HG03439 (cell line): ENCODE results near the gene CMTM7.
A peak's percentile ranks its signal among the peaks of the same experiment; 100 is the strongest.
"Not testable (repeated sequence)": the region's sequence is repeated elsewhere in the genome, so short reads cannot be mapped to it uniquely, and the experiment has no call there.

Experiments
- ATAC-seq: cut with Tn5 transposase; IDR thresholded peaks from one replicate; pipeline ENCODE4 v1.9.1; 2021; ENCODE audit warnings: mild to moderate bottlenecking, moderate library complexity; ENCODE audit not compliant: unreplicated experiment

The CMTM7 gene

GRCh38 chr3:32455609-32456428 is 64.2 kb downstream of the CMTM7 start:
- ATAC-seq = no peak

- ATAC-seq = no peak
These were observed 64.9 kb downstream of the CMTM7 start for GRCh38 chr3:32456429-32457130.

- ATAC-seq = no peak
These were observed 66.4 kb downstream of the CMTM7 start for GRCh38 chr3:32457971-32458471.

- no peak for ATAC-seq
These were observed 67.8 kb downstream of the CMTM7 start for GRCh38 chr3:32459450-32459849.

GRCh38 chr3:32460031-32460749 is 68.5 kb downstream of the CMTM7 start:
- ATAC-seq = peak; percentile 75

GRCh38 chr3:32460817-32461496 is 69.3 kb downstream of the CMTM7 start:
- not testable (repeated sequence) for ATAC-seq

GRCh38 chr3:32462191-32462986 is 70.7 kb downstream of the CMTM7 start:
- ATAC-seq = not testable (repeated sequence)

GRCh38 chr3:32463415-32463814 is 71.8 kb downstream of the CMTM7 start:
- ATAC-seq = not testable (repeated sequence)

GRCh38 chr3:32464726-32465125 is 73.1 kb downstream of the CMTM7 start:
- ATAC-seq = not testable (repeated sequence)

- not testable (repeated sequence) for ATAC-seq
These were observed 75.2 kb downstream of the CMTM7 start for GRCh38 chr3:32466808-32467207.

- ATAC-seq = peak; percentile 62
These were observed 75.8 kb downstream of the CMTM7 start for GRCh38 chr3:32467333-32468070.

GRCh38 chr3:32469151-32469874 is 77.7 kb downstream of the CMTM7 start:
- peak; percentile 40 for ATAC-seq

- no peak for ATAC-seq
These were observed 78.7 kb downstream of the CMTM7 start for GRCh38 chr3:32470362-32470761.

GRCh38 chr3:32471246-32471645 is 79.6 kb downstream of the CMTM7 start:
- ATAC-seq = no peak

GRCh38 chr3:32472151-32472550 is 80.5 kb downstream of the CMTM7 start:
- ATAC-seq = not testable (repeated sequence)

- no peak for ATAC-seq
These were observed 82.5 kb downstream of the CMTM7 start for GRCh38 chr3:32474201-32474600.

GRCh38 chr3:32480604-32481003 is 89.0 kb downstream of the CMTM7 start:
- ATAC-seq = no peak

GRCh38 chr3:32481791-32482631 is 90.4 kb downstream of the CMTM7 start:
- ATAC-seq = no peak
